NCI-H82 (cell line): ENCODE measurements around the gene MTFP1.
A peak's percentile ranks its signal among the peaks of the same experiment; 100 is the strongest.
"Not testable (repeated sequence)": the region's sequence is repeated elsewhere in the genome, so short reads cannot be mapped to it uniquely, and the experiment has no call there.

Source experiments
- DNase-seq: peaks from one replicate; lab custom pipeline; 2025; lab: John Stamatoyannopoulos, UW

Gene MTFP1, protein sequence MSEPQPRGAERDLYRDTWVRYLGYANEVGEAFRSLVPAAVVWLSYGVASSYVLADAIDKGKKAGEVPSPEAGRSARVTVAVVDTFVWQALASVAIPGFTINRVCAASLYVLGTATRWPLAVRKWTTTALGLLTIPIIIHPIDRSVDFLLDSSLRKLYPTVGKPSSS

DNA sequence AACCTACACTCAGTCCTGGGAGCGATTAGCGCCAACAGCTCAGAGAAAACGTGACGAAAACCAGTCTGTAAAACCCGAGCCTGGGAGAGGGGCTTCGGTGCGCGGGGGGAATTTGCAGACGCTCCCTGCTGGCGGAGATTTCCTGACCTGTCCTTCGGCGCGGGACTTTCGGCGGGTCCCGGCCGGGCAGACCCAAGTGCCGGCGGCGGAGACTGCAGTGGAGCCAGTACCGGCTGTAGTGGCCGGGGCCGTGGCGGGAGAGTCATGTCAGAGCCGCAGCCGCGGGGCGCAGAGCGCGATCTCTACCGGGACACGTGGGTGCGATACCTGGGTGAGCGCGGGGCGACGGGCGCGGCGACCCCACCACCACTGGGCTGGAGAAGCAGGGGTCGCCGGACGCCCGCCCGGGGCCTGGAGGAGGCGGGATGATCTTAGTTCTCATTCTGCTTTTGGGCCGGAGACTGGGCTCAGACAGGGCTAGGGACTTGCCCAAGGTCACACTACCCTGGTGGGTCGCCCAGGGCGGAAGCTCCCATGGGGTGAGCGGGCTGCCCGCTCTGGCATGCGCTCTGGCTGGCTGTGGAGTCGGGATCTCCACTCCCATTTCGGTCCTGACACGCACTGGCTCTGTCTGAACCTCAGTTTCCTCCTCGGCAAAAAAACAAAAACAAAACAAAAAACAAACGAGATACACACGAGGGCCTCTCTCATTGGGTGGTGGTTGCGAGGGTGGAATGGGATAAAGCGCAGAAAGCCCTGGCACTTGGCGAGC is at the start of gene MTFP1:
TSS of gene MTFP1 (plus strand) at position 153 of the 772 bp plus-strand sequence. CDS start at position 265, 112 bp downstream.
- peak; percentile 83 for DNase-seq

DNA sequence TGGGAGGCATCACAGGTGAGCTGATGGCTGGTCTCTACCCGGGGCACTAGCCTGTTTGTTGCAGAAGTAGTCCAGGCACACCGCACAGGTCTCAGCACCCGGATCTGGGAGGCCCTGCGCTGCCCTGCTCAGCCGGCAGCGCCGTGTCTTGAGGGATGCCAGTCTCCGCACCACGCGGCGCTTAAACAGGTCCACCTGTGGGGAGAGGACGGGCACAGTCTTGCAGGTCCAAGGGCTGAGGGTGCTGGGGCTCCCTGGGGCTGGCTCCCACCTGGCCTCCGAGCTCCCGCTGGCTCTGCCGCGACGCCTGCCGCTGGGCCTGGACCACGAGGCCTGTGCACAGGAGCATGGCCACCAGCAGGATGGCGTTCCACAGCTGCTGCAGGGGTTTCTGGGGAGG is 45.6 kb upstream of the MTFP1 start:
- DNase-seq = no peak

DNA sequence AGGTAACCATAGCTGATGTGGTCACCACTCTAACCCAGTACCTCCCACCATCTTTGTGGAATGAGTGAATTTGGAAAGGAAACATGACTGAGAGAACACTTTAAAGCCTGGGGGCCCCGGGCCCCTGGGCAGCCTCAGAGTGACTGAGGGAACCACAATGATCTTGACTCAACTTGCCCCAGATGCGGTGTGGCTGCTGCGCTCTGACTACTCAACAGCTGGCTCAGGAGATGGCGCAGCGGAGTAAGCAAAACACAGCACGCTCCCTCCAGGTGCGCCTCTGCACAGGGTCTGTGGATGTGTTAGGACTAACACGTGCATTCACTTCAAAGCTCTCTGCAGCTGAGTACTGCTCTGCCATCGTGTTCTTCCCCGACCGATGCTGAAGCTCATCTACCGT is 44.3 kb upstream of the MTFP1 start:
- DNase-seq = no peak

DNA sequence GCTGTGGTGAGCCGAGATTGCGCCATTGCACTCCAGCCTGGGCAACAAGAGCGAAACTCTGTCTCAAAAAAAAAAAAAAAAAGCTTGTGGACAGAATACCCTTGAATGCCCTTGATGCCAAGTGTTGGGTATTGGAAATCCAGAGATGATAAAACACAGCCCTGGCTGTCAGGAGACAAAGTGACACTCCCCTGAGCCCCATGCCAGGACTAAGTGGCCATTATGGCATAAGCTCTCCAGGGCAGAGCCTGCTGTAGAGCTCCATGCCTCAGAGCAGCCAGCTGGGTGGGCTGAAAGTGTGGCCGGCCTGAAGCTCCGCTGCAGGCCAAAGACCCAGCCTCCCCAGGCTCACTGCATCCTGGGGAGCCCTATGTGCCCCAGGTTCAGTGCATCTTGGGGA is 43.2 kb upstream of the MTFP1 start:
- DNase-seq = no peak

DNA sequence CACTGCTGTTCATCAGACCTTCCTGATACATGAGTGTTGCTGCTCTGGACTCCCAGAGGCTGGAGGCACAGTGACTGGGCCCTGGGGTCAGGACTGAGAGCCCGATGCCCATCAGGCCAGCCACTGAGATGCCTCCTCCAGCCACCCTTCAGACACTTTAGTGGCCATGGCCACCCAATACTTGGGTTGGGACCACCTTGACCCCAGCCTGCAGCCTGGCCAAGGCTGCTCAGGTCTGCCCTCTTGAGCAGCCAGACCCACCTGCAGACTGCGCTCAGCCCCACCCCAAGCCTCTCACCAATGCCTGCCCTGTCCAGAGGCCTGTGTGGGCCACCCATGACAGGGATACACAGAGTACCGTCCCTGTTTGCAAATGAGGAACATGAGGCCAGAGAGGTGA is 42.5 kb upstream of the MTFP1 start:
- DNase-seq = no peak

DNA sequence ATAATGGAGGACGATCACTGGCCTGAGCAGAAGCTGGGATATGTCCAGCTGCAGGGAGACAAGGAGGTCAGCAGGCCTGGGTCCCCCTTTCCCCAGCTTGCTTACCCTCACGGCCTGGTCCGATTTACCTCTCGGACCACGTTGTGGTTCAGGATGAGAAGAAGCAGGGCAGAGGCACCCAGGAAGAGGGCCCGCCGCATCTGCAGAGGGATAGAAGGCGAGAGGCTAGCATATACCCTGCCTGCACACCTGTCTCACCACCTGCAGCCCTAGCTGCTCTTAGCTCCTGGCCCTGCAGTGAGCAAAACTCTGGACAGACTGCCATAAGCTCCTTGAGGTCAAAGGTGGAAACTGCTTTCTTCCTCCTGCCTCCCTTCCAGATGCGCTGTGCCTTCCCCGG is 39.6 kb upstream of the MTFP1 start:
- DNase-seq = no peak

DNA sequence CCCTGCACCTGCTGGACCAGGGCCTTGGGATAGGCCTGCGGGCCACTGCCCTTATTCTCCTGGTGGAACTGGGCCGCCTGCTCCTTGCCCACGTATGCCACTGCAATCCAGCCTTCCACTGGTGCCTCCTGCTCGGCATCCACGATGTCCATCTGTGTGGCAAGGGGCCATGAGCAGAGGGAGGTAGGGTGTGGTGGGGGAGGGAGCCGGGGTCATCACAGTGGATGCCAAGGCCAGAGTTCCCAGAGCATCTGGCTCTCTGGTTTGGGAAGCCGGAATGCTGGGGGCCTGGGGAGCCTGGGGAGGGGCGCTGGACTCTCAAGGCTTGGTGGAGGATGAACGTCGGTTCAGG is 39.0 kb upstream of the MTFP1 start:
- DNase-seq = peak; percentile 48

DNA sequence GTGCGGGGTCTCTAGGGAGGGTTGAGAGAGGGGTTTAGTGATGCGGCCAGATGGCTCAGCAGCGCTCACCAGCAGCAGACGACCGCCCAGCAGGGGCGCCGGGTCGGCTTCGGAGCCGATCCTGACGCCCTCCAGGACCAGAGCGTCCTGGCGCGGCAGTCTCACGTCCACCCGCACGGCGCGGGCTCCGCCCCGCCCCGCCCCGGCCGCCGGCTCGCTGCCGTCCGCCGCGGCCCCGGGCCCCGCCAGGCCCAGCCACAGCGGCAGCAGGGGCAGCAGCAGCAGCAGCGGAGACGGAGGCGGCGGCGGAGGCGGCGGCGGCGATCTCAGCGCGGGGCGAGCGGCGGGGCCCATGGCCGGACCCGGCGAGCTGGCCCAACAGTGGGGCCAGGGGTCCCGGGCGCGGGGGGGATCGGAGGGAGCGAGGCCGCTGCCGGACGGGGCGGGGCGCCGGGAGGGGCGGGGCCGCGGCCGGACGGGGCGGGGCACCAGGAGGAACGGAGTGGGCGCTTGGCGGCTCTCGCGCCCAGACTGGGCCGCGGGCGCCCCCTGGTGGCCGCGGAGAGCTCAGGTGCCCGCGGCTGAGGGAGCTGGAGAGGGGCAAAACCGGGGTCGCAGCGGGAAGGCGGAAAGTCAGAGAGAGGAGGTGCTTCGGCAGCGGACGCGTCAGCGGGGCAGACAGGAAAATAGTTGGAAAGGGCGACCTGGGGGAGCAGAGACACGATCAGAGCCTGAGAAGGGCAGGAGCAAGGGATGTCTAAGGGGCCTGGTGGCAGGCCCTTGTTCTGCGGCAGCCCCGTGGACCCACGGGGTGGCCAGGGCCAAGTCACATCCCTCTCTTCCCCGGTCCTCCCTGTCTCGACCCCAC is 38.4 kb upstream of the MTFP1 start, which contains the start of gene RNF215:
TSS of gene RNF215 (minus strand) at position 452 of the 868 bp plus-strand sequence. CDS start at position 354, 98 bp downstream.
- peak; percentile 83 for DNase-seq

DNA sequence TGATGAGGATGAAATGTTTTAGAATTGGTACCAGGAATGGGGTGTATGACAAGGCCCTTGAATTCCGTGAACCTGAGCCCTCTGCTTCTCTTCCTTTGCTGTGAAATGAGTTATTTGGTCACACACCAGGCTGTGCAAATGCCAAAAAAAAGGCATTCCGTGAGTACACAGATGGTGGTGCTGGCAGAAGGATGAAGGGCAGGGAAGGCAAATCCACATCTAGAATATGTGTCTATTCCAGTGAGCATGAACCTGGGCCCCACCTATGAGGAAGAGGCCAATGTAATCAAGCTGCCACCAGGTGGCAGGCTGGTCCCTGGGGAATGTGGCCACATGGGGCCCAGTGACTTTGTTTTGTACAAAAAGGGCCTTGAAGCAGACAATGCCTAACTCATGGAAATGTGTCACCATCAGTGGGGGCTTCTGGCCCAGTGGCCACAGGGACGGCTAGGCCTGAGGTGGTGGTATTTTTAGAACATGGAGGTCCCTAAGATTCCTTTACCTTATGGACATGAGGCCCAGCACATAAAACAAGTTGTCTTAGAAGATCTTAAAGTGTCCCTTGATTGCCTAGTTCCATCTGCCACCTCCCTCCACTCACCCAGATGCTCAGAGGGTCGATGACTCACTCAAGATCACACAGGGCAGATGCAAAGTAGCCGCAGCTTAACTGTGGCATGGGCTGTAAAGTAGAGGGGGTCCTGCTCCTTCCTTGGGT is 34.4 kb upstream of the MTFP1 start:
- peak; percentile 86 for DNase-seq

DNA sequence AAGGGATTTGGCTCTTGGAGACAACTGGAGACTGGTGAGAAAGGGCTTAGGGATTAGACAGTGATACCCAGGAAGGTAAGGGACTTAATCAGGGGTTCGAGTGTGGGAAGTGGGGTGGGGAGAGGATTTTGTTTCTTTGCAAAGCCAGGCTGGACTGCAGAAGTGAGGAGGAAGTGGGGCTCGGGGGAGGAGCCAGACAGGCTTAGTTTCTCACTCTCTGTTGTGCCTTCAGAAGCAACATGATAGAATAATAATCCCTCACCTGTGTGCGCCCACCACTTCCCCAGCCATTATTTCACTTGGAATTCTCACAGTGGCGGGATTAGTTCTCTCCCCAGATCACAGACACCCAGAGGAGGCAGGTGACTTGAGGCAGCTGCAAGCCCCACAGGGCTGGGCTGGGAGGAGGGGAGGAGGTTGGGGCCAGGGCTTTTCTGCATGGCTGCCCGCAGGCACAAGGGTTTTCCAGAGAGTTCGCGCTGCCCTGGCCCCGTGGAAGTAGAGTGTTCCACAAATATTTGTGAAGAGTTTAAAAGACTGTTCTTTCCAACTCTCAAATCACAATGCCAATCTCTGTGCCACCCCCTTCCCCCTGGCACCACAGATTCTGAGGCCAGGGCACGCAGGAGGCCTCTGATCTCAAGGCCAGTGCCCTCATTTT is 32.8 kb upstream of the MTFP1 start:
- DNase-seq = peak; percentile 95

DNA sequence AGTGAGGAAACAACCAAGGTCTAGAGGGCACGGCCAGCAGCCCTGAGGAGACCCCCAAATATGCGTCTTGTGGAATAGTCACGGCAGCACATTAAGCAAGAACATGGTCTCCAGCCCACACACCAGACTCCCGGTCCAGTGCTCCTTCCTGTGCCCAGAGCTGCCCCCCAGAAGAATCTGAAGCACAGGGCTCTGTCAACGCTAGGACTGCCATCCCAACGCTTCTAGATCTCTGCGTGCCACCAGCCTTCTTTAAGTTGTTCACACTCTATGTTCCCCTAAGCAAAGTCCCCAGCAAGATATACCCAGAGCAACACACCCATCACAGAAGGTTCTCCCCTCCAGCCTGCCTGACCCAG is 32.3 kb upstream of the MTFP1 start:
- no peak for DNase-seq

DNA sequence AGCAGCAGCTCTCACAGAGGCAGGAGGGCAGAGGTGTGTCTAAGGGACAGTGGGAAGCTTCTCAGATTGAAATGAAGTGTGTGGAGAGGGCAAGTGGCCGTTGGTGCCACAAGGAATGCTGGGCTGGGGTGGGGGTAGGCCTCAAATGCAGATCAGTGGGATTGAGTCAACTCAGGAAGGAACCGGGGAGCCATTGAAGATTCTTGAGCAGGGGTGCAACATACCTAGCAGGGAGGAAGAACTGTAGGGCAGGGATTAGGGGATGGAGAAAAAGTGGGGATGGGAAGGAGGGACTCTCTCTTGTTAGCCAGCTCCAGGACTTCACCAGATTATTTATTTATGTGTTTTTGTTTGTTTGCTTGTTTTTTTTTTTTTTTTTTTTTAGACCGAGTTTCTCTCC is 31.7 kb upstream of the MTFP1 start:
- no peak for DNase-seq

DNA sequence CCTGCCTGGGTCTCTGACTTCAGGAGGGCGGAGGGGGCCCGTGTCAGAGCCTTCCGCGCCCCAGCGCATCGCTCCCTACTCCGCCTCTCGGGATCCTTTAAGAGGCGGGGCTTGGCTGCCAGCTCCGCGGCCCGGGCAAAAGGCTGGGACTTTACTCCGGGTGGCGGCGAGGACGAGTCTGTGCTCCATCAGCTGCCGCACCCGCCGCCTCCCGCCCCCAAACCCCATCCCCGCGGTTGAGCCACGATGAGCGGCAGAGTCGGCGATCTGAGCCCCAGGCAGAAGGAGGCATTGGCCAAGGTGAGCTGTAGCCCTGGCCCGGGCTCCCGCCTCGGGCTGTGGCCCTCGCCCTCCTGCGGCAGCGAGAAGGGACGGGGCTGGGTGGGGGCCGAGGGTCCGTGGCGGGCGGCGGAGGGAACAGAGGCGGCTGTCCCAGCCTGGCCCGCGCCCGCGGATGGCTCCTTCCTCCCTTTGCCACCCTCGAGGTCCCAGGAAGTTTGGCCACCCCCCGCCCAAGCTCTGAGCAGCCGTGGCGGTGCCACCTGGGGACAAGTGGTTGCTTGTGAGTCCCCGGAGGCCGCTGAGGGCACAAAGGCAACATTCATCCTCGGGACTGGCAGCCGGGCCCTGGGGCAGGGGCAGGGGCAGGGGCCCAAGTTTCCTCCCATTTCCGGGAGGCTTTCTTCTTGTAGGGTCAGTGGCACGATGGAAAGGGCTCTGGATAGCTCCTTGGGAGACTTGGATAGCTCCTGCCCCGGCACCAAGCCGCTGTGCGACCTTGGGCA is 28.5 kb upstream of the MTFP1 start, which contains the start of gene SEC14L2:
TSS of gene SEC14L2 (plus strand) at position 148 of the 785 bp plus-strand sequence. CDS start at position 247, 99 bp downstream.
- peak; percentile 67 for DNase-seq

DNA sequence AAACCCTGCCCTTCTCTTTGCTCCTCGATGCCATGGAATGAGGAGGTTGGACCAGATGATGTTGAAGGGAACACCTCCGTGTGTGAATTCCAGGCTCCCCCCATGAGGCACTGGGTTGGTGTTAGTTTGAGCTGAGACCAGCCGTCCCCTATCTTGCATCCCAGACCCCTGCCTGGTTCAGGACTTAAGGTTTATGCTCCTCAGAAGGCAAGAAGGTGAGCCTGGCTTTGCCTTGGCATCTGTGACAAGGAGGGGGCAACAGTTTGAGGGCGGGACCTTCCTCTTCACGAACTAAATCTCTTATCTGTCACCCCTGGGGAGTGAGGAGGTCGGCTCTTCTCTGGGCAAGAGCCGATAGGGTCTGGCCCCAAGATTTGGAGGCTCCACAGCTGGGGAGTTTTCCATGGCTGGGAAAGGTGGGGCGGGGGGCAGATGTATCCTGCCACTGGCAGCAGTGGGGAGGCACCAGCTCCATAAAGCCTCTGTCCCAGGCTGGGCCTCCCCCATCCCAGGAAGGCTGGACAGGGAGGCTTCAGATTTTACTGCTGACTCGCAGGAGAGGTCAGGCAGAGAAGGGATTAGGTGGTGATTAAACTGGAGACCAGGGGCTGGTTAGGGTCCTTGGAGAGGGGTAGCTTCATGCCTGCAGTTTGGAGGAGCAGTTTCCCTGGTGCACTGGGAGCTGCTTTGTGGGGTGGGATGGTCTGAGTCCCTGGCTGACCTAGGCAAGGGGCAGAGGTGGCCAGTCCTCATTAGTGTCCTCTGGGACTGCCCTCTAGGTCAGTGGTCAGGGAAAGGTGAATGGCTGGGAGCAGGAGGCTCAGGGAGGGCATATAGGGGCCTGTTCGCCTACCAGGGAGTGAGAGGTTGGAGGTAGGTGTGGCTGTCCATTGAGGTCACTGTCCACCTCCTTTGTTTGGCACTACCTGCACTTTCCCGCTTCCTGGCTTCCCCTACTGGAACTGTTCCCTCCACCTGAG is 27.6 kb upstream of the MTFP1 start:
- peak; percentile 25 for DNase-seq

DNA sequence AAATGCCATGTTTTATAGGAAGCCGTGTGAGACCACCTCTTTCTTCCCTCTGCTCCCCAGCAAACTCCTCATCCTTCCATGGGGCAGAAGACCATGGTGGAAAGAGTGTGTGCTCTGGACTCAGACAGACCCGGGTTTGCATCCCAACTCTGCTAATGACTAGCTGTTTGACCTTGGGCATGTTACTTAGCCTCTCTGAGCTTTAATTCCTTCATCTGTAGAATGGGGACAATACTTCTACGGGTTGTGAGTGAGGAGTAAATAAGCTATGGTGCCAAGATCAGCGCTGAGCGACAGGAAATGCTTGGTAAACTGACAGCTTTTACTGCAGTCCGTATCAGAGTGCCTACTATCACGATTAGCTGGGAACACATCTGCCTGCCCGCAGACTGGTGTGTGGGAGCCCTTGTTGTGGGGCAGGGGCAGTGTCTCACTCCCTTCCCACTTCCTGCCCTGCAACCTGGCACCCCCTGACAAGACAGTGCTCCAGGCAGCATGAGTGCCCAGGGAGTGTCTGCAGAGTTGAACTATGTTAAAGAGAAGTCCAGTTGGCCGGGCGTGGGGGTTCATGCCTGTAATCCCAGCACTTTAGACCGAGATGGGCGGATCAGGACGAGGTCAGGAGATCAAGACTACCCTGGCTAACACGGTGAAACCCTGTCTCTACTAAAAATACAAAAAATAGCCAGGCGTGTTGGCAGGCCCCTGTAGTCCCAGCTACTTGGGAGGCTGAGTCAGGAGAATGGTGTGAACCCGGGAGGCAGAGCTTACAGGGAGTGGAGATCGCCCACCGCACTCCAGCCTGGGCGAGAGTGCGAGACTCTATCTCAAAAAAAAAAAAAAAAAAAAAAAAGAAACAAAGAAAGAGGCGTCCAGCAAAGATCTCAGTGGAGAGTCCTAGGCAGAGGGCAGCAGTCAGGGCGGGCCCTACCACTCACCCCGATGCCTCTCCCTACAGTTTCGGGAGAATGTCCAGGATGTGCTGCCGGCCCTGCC is 26.6 kb upstream of the MTFP1 start:
- no peak for DNase-seq

DNA sequence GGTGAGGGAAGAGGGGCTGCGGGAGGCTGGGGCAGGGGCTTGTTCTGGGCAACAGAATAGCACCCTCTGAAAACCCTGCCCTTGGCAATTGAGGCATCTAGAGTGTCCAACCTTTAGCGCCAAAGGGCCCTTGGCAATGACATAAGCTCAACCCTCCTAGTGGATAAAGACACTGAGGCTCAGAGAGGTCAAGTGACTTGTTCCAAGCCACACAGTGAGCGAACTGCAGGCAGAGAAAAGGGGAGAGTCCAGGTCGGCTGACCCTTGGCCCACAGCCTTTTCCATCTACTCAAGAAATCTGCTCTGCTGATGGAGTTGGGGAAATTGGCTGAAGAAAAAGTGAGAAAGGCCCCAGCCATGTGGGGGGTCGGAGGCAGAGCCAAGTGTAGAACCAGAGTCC is 25.9 kb upstream of the MTFP1 start:
- DNase-seq = no peak

DNA sequence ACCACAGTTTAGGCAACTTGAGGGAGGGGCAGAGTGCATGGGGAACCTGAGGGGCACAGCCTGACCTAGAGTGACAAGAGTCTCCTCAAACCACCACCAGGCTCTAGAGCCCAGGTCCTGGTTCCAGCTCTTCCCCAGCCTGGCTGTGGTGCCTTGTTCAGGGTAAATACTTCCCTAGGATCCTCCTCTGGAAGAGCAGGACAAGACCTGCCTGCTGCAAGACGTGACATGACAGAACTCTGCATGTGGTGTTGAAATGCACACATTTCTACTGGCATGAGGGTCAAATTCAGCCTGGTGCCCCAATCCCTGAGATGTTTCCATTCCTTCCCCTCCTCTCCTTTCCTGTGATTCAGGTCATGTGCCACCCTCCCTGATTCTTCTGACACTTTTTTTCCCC is 25.4 kb upstream of the MTFP1 start:
- no peak for DNase-seq

DNA sequence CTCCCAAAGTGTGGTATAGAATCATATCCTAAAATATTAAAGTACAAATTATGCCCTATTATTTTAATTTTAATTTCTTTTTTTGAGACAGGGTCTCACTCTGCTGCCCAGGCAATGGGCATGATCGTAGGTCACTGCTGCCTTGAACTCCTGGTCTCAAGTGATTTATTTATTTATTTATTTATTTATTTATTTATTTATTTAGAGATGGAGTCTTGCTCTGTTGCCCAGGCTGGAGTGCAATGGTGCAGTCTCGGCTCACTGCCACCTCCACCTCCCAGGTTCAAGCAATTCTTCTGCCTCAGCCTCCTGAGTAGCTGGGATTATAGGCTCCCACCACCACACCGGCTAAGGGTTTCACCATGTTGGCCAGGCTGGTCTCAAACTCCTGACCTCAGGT is 24.5 kb upstream of the MTFP1 start:
- not testable (repeated sequence) for DNase-seq
